ENCODE measurements around the gene C2CD4C.
"Not testable (repeated sequence)": the region's sequence is repeated elsewhere in the genome, so short reads cannot be mapped to it uniquely, and the experiment has no call there.

DNA sequence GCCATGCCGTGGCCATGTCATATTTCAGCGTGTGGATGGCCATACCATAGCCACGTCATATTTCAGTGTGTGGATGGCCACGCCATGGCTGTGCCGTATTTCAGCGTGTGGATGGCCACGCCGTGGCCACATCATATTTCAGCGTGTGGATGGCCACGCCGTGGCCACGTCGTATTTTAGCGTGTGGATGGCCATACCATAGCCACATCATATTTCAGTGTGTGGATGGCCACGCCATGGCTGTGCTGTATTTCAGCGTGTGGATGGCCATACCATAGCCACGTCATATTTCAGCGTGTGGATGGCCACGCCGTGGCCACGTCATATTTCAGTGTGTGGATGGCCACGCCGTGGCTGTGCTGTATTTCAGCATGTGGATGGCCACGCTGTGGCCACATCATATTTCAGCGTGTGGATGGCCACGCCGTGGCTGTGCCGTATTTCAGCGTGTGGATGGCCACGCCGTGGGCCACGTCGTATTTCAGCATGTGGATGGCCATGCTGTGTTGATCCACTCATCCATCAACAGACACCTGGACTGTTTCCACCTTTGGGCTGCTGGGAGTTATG lies 42.0 kb upstream of the C2CD4C start:
- TF ChIP-seq SUZ12 (IDR thresholded peaks at IDR 0.05); FOXM1 (IDR thresholded peaks at IDR 0.05; ENCODE audit: borderline replicate concordance); CTBP1 (IDR thresholded peaks at IDR 0.05; ENCODE audit: borderline replicate concordance); ZNF384 (IDR thresholded peaks at IDR 0.05); FOXA1 (IDR thresholded peaks at IDR 0.05); FOXK2 (IDR thresholded peaks at IDR 0.05); SP1 (IDR thresholded peaks at IDR 0.05); ELF4 (IDR thresholded peaks at IDR 0.05); ARNT (IDR thresholded peaks at IDR 0.05); BHLHE40 (IDR thresholded peaks at IDR 0.05; ENCODE audit: borderline replicate concordance); LEF1 (IDR thresholded peaks at IDR 0.05; ENCODE audit: borderline replicate concordance); TARDBP (IDR thresholded peaks at IDR 0.05): not testable (repeated sequence)

Measured in HEK293T (cell line).